Activated CD4-positive, alpha-beta T cell treated with anti-CD3 and anti-CD28 coated beads, Interleukin-2, amount 50 U/mL, for 16 hours (primary cell): ENCODE data around the gene KHDC4.

Source experiments
- DNase-seq: peaks from one replicate; pipeline ENCODE4 v3.0.0-alpha.2; 2020

KHDC4 gene

DNA sequence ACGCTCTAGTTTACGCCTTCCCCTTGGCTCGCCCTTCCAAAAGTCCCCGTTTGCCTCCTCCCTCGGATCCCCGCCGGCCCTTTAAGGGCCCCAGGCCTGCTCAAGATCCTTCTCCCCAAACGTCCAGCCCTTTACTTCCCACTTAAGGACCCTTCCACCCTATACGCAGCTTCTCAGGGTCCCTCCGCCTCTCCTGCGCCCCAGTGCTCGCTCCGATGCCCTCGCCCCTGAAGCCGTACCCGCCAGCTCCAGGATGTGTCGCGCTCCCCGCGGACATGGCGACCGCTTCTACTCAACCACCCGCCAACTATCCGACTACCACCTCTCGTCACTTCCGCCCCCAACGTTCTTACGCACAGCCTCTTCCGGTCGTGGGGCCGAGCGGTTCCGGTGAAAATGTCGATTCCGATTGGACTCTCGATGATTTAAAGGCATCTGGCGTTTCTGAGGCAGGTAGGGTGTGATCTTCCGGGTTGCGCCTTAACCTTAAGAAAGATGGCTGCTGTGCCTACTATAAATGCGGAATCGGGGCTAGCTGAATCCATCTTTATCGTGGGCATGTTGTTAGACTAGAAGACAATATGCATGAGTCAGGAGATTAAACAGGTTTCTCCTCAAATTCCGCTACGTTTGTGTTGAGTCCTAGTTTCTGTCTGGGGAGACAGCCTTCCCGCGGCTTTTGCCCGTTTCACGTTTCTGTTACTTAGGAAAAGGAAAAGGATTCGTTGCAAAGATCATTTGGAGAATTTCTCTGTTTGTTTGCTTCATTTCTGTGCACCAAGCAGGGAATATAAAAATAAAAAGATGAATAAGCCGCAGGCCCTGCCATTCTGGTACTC lies at the start of gene KHDC4:
KHDC4 (minus strand) TSS at position 317 of the 839 bp plus-strand sequence; CDS start at position 277, 40 bp downstream.
- peak; percentile 98 for DNase-seq

DNA sequence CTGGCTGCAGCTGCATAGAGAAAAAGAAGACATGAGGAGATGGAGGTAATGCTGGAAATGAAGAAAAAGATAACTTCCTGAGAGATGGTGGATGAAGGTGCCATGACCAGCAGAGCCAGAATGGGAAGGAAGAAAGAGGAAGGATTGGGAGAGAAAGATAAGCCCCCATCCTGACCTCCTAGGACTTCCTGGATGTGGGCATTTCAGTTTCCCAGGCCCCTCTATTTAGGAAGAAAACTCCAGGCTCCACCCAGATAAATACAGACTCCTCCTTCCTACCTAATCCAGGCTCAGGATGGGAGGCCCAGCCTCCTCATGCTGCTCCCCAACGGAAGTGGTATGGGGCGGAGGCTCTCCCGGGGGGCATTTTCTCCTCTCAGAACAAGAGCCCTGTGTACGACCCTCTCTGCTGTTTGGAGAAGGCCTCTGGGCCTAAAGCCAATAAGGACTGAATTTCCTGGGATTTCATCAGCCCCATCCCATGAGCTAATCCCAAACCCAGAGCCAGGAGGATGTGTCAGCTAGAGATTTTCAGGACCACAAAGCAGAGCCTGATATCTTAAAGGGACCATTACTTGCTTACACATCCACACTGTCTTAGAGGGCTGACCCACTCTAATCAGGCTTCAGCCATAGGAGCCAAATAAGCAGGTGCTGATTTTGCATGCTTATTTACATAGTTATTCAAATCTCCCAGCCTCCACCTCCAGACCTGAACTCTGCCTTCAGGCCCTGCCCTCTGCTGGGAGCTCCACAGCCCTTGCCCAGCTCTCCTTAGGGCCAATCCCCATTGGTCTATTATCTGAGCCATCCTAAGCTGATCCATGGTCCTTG lies 49.2 kb upstream of the KHDC4 start:
- DNase-seq, result no peak

DNA sequence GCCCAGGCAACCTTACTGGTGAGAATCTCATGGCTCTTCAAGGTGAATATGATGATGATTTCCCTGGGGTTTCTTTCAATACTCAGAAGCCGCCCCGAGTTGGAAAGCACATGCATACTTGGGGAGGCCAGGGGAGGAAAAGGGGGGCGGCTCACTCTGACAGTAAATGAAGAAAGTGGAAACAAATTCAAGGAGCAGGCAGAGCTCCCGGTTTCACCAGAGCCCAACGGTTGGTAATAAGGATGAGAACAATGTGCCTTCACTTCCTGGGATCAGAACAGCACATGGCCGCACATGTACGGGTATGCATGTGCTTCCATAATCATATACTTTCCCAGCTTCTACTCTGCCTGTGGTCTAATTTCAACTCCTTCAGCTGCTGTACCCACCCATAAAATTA lies 47.9 kb upstream of the KHDC4 start:
- DNase-seq, result no peak

DNA sequence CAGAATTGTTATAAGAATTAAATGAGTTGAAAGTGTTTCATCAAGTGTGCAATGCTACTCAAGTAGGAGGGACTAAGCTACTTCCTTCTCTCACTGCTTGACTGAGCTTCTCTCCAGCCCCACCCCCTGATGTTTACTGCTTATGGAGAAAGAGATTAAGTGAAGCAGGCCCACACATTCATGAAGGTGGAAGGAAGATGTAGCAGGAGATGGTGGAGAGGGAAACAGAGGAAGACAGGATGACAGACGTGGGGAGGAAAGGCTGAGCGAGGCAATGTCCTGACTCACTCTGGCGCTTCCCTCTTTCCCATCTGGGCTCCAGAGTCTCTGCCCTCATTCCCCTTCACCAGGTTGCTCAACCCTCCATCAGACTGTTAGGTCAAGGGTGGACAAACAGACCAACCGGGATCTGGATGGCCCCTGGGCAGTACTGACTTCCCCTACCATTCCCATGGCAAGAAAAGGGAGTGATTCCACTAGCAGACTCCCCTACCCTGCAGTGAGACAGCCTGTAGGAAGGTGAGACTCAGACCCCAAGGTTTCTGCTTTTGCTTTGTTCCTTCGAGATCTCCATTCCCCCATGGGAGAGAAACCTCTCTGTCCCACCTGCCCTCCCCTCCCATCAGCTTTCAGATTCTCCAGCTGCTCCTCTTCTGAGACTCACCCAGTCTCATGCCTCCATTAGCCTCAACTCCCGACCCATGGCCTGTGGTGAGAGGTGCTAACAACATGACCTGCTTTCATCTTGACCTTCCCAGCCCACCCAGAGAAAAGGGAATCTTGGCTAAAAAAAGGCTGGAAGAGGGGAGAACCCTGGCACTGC lies 47.3 kb upstream of the KHDC4 start:
- no peak for DNase-seq

DNA sequence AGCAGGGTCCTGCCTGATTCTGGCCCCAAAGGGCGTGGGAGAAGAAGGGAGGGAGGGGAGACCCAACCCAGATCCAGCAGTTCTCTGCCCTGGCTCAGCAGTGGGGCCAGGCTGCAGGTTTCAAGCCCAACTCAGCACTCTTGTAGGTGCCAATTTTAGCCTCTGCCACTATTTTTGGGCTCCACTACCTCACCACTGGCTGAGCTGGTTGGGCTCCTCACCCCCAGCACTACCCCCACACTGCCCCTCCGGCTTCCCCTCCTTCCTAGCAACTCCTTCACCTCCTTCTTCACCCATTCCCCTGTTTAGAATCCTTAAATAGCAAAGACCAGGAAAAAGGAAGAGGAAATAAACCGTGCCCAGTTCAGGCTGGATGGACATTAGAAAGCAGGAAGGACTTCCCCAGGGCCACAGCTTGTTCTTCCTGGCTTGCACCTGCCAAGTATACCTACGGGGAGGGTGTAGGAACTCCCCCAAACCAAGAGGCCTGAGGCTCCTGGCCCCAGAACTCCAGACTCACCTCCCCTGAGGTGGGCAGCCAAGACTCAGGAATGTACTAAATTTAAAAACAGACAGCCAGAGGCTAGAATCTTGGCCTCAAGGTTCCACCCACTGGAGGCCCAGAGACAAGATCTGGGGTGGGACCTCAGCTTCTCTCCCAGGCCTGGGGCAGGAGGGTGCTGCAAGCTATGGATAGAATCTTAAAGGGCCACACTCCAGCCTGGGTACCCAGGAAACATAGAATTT lies 45.6 kb upstream of the KHDC4 start:
- DNase-seq, result no peak

DNA sequence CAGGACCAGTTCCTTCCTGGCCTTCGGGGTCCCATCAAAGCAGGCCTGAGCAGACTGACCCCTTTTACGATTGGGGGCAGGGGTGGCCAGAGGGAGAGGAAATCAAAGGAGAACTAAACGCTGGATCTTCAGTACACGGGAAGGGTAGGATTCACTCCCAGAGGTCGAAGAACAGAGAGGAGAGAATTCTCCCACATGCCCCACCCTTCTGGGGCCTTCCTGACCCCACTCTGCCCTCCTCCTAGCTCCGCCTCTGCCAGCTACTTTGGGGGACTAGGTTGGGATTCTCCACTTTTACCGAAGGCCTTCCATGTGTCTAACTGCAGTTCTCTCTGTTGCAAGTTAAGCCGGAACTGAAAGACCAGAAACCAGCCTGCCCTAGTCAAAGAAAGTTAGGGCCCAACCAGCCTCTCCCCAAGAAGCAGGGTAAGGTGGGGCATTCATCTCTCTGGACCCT lies 44.8 kb upstream of the KHDC4 start:
- DNase-seq, result peak; percentile 33

DNA sequence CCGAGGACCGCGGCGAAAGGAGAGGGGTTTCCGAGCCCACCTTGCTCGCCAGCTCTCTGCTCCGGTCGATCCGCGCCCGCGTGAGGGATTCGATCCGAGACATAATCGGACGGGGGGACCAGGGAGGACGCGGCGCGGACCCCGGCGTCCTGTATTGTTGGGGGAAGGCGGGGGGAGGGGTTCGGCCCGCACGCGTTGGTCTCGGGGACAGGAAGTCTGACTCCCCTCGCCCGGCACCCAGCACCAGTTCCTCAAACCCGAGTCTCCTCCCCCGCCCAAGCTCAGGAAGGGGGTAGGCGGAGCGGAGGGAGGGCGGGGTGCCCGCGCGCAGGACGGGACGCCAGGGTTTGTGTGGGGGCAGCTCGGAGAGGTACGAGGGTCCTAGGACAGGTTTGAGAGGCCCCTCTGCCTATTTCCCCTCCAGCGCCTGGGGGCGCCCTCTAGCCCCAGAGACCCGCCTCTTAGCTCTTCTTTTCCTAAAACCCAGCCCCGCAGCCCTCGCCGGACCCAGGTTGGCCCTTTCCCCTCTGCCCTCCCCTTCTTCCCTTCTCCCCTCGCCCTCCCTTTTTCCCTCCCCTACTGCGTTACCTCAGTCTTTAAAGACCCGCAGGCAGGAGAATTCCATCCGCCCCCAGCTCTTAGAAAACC lies 44.2 kb upstream of the KHDC4 start, which contains the start of gene ARHGEF2:
ARHGEF2 (minus strand) TSS at position 223 of the 648 bp plus-strand sequence; CDS start at position 103, 120 bp downstream.
- peak; percentile 89 for DNase-seq

DNA sequence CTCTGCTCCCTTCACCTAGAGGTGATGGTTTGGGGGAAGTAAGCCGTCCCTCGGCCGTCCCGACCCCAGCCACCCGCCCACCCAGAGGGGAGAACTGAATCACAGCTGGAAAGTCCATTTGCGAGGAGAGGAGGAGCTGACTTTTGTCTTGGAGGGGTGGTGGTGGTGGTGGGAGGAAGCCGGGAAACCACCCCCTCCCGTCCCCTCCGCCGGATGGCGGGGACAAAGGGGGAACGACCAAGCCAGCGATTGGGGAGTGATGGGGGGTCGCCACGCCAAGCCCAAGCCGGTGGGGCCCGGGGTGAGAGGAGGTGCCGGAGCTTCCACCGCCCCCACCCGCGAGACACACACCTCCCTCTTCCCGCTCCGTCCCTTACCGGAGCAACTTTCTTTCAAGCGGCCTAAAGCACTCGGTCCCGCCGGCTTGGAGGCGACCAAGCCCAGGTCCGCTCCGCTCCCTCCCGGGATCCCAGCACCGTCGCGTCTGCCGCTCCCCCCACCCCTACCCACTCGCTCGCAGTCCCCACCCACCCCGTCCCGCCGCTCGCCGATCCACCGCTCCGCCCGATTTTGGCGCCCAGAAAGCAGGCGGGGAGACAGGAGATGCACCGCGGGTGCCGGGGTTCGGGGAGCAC lies 43.6 kb upstream of the KHDC4 start:
- peak; percentile 31 for DNase-seq

DNA sequence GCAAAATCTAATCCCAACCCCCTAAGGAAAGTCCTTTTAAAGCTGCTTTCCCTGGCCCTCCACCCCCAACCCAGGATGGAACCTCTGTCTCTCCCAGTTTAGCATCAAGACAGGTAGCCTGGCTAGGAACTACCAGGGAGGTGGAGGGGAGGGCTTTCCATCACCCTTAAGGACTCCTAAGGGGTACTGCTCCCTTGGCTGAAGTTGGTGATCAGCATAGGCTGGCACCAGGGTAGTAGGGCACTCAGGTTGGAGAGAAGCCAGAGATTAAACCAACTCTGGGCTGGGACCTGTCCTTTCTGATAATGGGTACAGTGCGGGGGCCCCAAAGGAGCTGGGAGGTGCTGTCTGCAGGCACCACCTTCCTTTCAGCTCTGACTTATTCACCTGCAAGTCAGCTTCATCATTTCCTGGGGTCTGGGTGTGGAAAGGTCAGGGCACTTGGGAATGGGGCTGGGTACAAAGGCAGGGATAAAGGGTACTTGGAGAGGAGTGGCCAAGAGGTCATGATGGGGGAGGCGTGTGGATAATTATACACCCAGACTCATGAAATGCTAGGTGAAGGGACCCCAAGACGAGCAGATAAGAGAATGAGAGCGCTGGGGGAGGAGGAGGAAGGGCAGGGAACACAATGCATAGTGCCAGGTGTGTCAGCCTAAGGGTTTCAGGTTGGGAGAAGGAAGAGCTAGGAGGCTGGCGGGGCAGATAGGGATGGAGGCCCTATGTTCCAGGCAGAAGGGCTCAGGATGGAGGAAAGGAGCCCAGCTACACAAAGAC lies 42.9 kb upstream of the KHDC4 start:
- DNase-seq, result peak; percentile 18

DNA sequence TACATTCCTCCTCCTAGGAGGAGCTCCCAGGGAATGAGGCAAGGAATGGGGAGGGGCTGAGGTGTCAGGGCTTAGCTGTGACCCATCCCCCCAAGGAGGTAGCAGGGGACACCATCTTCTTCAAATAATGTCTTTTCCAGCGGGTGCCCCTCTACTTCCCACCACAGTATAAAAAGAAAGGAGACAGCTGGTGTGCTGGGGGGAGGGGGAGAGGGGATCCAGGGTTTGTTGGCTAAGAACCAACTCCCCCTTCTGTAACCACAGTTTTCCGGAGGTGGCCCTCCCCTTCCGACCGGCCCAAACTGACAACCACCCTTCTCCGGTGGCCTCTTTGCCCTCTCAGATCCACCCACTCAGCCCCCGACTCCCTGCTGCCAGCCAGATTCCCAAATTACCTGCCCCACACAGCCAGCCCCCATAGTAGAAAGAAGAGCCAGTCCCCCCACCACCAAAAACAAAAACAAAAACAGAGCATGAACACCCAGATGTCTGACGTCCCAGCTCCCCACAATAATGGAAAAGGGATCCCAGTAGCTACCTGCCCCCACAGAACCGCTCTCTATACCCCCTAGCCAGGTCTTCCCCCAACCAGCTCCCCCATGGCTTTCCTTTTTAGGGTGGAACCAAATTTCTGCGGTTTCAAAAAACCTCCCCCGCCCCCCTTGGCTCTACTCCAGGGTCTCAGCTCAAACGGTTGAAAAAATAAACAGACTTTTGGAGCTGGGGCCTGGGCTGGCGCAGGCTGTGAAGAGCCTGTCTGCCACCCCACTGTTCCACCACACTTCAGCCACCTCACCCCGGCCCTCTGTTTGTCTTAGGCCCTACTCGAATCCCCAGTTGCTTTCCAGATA lies 42.1 kb upstream of the KHDC4 start:
- DNase-seq, result peak; percentile 56

DNA sequence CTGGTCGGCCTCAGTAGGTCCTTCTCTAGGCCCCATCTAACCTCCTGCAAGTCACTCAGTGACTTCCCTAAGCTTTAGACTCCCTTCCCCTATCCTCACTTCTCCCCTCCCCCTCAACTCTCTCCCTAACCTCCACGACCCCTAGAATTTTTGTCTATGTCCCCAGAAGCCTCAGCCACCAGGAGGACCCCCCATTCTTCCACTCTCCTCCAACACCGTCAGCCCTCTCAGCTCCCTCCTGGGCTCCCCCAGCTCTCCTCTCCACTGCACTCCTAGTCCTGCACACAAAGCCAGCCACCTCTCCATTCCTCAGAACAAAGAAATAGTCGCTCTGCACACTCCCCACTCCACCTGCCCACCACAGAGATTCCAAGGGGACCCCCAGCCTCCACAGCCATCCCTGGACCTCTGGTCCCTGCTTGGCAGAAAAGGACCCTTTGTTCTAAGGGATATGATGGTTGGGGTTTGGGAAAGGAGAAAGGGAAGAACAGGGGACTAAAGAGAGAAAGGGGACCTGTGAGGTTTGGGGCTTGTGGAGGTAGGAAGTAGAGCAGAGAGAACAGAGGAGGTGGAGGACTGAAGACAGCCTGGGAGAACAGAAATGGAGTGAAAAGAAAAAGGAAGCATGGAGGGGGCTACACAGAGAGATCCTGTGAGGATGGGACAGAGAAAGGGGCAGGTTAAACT lies 41.3 kb upstream of the KHDC4 start:
- DNase-seq, result no peak

DNA sequence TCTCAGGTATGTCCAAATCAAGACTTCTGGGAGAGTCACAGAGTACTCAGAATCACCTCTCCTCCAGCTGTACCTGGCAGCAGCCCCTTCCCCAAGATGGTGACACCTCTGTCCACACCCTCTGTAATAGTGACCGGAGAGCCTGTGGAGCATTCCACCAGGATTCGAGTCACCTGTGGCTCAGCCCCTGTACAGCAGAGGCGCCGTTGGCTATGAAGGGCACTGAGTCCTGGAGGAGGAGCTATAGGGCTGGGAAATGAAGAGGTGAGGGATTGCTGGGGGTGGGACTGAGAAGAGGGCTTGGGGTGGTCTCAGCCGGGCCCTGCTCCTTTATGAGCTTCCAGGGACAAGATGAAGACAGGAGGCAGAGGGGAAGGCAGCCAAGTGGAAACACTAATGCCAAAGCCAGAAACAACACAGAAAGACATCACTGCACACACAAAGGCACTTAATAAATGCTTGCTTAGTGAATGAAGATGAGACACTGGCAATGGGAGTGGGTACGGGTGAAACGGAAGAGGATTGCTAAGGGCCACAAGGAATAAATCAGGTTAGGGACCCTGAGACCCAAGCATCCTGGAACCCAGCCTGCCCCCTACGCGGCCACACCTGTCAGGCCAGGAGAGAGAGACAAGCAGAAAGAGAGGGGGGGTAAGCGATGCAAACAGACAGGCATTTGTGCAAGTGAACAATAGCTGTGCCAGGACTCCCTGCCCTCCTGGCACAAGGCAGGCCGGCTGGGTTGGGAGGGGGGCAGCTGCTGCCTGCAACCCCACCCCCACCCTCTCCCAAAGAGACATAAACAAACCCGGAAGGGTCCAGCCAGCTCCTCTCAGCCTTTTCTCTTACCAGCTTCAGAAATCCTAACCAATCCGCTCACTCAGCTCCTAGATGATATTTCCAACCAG lies 40.2 kb upstream of the KHDC4 start:
- DNase-seq, result no peak

DNA sequence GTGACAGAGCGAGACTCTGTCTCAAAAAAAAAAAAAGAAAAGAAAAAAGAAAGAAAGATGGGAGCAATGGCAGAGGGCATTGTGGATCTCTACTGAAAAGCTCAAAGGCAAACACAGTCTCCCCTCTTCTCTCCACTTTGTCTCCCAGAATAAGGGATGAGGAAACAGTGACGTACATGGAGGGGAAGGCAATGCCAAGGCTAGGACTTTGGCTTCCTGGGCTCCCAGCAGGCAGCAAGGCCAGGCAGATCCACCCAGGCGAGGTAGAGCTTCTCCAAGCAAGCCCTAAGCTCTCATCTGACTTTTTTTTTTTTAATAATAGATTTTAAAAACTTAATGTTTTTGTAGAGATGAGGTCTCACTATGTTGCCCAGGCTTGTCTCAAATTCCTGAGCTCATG lies 39.5 kb upstream of the KHDC4 start:
- DNase-seq, result no peak

DNA sequence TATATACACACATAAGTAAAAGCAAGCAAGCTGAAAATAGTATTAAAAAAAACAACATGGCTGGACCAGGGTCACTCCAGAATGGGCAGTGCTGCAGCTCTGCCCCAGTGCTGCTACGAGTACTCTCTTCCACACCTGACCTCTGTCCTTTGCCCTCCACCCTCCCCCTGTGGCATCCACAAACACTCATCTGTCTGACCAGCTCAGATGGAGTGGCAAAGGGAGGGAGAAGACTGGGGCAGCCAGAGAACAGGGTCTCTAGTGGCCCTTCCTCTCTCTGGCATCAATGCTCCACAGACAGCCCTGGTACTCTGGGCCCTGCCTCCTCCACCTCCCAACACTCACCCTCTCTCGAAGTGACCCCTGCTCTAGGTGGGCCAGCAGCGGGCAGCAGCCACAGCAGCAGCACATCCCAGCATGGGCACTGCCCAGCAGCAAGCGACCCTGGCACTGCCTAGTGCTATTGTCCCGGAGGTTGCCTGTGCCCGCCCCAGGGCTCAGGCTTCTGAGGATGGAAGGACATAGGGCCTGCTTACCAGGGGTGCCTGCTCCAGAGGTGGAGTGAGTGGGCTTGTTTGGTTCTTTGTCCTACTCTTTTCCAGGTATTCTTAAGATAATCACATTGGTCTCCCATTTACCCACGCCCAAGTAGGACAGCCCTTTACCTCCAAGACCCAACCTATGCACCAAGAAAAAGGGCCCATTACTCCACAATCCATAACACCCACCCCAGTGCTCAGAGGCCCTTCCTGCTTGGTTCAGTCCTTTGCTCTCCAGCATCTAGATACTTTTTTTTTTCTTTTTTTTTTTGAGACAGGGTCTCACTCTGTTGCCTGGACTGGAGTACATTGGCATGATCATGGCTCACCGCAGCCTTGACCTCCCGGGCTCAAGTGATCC lies 37.9 kb upstream of the KHDC4 start:
- DNase-seq, result no peak

DNA sequence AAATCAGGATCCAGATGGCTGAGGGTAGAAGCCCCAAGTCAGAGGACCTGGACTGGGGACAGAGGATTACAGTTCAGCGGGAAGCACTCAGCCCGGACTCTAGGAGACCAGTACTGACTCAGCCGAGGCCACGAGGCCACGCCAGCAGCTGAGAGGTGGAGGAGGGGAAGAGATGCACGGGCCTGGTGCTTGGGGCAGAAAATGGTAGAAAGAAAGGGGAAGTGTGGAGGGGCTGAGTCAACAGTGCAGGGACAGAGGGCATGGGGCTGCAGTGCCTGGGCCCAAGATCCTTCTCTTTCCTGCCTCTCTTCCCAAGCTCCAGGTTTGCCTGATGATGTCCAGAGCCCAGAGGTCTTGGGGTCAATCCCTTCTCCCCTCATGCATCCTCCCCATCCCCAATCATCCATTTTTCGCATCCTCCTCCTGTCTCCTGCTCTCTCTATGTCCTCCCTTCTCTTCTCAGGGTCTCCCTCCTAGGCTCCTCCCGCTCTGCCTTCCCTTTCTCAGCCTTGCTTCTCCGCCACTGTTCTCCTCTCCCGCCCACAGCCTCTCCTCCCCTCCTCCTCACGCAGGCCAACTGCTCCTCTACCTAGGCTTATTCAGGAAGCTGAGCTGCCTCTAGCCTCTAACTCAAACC lies 36.4 kb upstream of the KHDC4 start:
- DNase-seq, result peak; percentile 39

DNA sequence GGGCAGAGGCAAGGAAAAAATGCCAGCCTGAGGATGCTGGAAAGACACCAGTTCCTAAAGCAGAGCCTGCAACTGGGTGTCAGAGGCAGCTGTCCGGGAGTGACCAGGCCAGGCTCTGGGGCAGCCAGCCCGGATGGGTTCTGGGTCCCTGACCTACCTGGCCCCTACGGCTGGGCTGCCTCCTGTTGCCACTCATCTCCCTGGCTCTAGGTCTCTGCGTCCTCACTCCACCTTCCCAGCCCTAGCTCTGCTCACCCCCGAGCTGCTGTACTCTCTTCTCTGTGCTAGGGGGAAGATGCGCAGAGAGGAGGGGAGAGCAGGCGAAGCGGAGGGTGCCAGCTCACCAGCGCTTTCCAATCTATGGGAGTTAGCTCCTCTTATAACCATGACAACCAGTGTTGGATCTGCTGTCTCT lies 35.2 kb upstream of the KHDC4 start:
- DNase-seq, result no peak
